T-helper 17 cell (primary cell): ENCODE results near the gene FTH1. TPM values are rescaled to one million over a fixed set of nuclear protein-coding genes. Genes with fewer than 3 reads are reported as not detected.
A peak's percentile ranks its signal among the peaks of the same experiment; 100 is the strongest.

Experiments used
- ATAC-seq: fragments of 150-1000 bp; cut with Tn5 transposase; 2 replicates; pipeline ENCODE4 v1.10.0; 2021; ENCODE audit warnings: mild to moderate bottlenecking, moderate library complexity
- DNase-seq, 3 donors: peaks; one replicate each; pipeline versions ENCODE4 v3.0.0 to v3.0.0-alpha.2; 2020 to 2021
- H3K9me3 ChIP-seq: one replicate; pipeline ENCODE4 v1.7.0; 2013; ENCODE audit warnings: low read length, mild to moderate bottlenecking; ENCODE audit not compliant: control insufficient read depth, poor library complexity, severe bottlenecking
- H3K27ac Mint-ChIP-seq: one replicate; pipeline ENCODE4 v1.8.0; 2022; ENCODE audit warnings: mild to moderate bottlenecking, moderate library complexity, mixed read lengths
- H3K27me3 Mint-ChIP-seq: one replicate; pipeline ENCODE4 v1.8.0; 2022; ENCODE audit warnings: mixed read lengths
- H3K36me3 Mint-ChIP-seq: one replicate; pipeline ENCODE4 v1.8.0; 2022; ENCODE audit warnings: low read depth, mixed read lengths
- H3K4me1 Mint-ChIP-seq: one replicate; pipeline ENCODE4 v1.8.0; 2022; ENCODE audit warnings: mild to moderate bottlenecking, mixed read lengths
- H3K4me3 Mint-ChIP-seq: one replicate; pipeline ENCODE4 v1.8.0; 2022; ENCODE audit warnings: mild to moderate bottlenecking, moderate library complexity, mixed read lengths
- total RNA-seq, 4 donors: library from RNA in 2 of 4; stranded (reverse) in 2 of 4; gene quantifications; one replicate each; pipeline ENCODE4 v1.2.3 and lab custom pipeline; 2022 to 2026

Gene FTH1
- total RNA-seq, 2 donors from 2014 or later: 1,744 to 2,260 TPM

DNA sequence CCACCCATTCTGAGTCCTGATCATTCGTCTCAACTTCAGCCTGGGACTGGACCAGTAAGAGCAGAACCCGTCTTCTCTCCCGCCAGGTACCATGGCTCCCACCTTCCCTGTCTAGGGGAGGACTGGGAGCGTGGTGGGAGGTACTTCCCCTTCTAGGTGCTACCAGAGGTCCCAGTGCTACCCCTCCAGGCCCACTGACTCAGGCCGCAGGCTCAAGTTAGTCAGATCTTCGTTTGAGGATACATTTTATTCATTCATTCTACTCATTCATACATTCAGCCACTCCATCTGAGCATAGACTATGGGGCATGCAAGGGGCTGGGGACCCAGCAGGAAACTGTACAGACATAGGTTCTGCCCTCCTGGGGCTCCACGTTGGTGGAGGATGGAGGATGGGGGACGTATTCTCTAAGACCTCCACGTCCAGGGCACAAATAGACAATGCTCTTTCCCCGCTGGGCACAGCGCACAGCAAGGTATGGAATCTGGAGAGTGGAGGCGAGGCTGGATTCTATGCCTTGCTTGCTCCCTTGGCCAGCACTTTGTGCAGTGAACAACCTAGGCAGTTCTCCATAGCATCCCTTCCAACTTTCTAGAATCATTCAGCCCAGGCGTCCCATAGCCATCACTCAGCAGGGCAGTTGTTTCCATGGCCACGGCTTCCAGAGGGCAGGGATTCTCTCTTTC lies 49.0 kb downstream of the FTH1 start:
- Mint-ChIP-seq H3K4me3 (peak overlapping the region; percentile 87), H3K4me1 (peaks cover 14% of the 10 kb centered on the region), H3K27me3 (peaks cover 66% of the 10 kb centered on the region), H3K27ac (no peak overlapping the region), H3K36me3 (peaks cover 7% of the 10 kb centered on the region)
- ATAC-seq: no peak
- no peaks in the 10 kb centered on the region for H3K9me3 ChIP-seq
- no peak for DNase-seq

DNA sequence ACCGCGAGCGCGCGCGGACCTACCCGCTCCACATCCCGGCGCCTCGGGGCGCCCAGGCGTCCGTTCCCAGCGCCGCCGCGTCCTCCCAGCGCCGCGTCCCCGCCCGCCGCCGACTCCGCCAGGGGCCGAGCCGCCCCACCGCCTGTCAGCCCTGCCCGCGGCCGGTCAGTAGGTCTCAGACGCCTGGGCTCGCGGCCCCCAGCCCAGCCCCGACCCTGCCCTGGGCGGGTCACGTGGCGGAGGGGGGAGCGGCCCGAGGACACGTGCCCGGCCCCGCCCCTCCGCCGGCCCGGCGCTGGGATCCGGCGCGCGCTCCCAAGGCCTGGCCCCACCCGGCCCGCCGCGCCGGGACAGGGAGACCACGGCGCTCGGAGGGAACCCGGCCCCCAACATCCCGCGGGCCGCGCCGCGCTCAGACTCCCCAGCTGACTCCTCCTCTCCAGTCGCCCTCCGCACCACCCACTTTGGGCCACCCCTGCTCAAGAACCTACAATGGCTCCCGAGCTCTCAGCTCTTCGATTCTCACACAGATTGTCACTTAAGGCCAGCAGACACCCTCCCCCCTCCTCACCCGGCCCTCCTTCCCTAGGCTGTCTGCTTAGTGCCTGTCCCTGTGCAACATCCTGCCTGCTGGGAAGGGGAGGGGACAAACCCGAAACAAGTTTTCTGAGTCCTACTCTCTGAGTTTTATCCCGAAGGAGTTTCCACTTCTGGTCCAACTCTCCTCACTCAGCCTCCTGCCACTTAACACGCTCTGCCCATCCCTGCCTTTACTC lies 49.9 kb downstream of the FTH1 start, which contains the start of gene RAB3IL1:
RAB3IL1 (minus strand) TSS at position 233 of the 776 bp plus-strand sequence; CDS start at position 34, 199 bp downstream.
- no peaks in the 10 kb centered on the region for H3K9me3 ChIP-seq
- H3K27me3 Mint-ChIP-seq: peaks cover 74% of the 10 kb centered on the region
- H3K4me3 Mint-ChIP-seq: peak within 1 kb of the TSS; percentile 87
- DNase-seq: no peak
- peaks cover 7% of the 10 kb centered on the region for H3K36me3 Mint-ChIP-seq
- peak within 1 kb of the TSS; percentile 34 for H3K27ac Mint-ChIP-seq
- peak; percentile 49 for ATAC-seq
- H3K4me1 Mint-ChIP-seq: peaks cover 16% of the 10 kb centered on the region

DNA sequence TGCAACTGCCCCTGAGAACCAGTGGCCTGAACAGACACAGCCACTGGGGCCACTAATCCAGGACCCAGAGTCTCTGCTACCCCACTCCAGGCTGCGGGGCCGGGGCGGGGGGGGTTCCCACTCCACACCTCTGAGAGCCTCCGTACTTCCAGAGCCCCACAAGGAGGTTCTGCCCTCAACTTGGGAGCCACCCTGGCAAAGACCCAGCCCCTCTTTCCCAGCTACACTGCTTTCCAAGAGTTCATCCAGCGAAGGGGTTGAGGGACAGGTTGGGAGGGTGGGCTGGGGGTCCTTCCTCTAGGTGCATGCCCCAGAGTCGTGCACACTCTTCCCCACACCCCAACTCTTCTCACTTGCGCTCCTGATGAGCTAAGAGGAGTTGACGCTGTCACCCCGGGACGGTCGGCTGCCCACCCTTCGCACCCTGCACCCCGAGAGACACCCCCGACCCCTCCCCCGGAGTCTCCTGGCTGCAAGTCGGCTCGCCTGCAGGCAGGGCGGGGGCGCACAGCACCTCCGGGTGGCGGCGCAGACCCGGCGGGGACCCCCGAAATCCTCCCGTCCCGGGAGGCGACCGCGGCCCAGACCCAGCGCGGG lies 50.6 kb downstream of the FTH1 start:
- H3K27me3 Mint-ChIP-seq: peaks cover 75% of the 10 kb centered on the region
- no peak overlapping the region for H3K27ac Mint-ChIP-seq
- peak overlapping the region; percentile 52 for H3K4me3 Mint-ChIP-seq
- H3K9me3 ChIP-seq: no peaks in the 10 kb centered on the region
- peaks cover 7% of the 10 kb centered on the region for H3K36me3 Mint-ChIP-seq
- peaks cover 17% of the 10 kb centered on the region for H3K4me1 Mint-ChIP-seq
- ATAC-seq (peak; percentile 13), DNase-seq (no peak)

DNA sequence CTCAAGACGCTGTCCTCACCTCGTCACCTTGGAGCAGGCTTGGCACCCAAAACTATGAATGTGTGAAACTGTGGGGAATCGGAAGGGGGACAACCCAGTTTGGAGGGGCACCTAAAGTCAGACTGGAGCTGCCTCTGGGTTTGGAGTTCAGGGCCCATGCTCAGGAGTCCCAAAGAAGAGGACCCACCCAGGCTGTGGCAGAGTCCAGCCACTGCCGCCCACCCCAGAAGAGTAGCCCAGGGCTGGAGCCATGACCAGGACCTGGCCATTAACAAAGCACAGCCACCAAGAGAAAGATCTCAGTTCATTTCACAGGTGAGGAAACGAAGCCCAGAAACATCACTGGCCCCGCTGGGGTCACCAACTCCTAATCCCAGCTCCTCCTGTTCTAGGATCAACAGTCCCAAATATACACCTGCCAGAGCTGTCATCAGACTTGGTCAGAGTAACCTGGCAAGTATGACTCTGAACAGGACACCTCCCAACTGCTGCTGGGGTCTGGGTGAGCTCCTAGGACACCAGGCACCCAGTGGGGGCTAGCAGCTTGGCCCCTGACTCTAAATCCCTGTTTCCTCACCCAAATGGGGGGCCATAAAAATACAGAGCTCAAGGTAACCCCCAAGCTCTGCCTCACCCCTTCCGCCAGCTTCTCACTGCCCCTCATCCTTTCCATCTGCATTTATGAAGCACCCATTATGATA lies 52.8 kb downstream of the FTH1 start:
- Mint-ChIP-seq H3K4me1 (peaks cover 15% of the 10 kb centered on the region), H3K4me3 (no peak overlapping the region), H3K36me3 (peaks cover 5% of the 10 kb centered on the region), H3K27me3 (peaks cover 64% of the 10 kb centered on the region), H3K27ac (no peak overlapping the region)
- DNase-seq (no peak), ATAC-seq (no peak)
- H3K9me3 ChIP-seq: no peaks in the 10 kb centered on the region

Other genes starting within 250 kb of the FTH1 start
- 1 to 10 TPM in 1 of 2 donors, under 1 TPM in 1; 0.47 to 1.5 TPM for gene MYRF, start 215.0 kb downstream of the FTH1 start, total RNA-seq
- gene TMEM258, start 175.0 kb downstream of the FTH1 start, total RNA-seq: 10 to 100 TPM; 68.4 to 77.6 TPM
- 10 to 100 TPM in 1 of 2 donors, 1 to 10 TPM in 1; 9.7 to 13.0 TPM for gene FEN1, start 174.7 kb downstream of the FTH1 start, total RNA-seq
- 1 to 10 TPM; 1.2 to 4.6 TPM for gene FADS1, start 150.6 kb downstream of the FTH1 start, total RNA-seq
- 10 to 100 TPM in 1 of 2 donors, 1 to 10 TPM in 1; 5.2 to 15.7 TPM for gene FADS2, start 139.3 kb downstream of the FTH1 start, total RNA-seq
- gene FADS3, start 76.1 kb downstream of the FTH1 start, total RNA-seq: 10 to 100 TPM in 1 of 2 donors, 1 to 10 TPM in 1; 8.5 to 14.5 TPM
- gene RAB3IL1, start 50.1 kb downstream of the FTH1 start, total RNA-seq: not detected
- under 1 TPM; 0.26 to 0.35 TPM for gene BEST1, start 17.3 kb downstream of the FTH1 start, total RNA-seq
- gene INCENP, start 156.4 kb upstream of the FTH1 start, total RNA-seq: 10 to 100 TPM; 15.9 to 22.3 TPM
- not detected for gene SCGB1D1, start 222.6 kb upstream of the FTH1 start, total RNA-seq
- not detected for gene SCGB2A1, start 241.0 kb upstream of the FTH1 start, total RNA-seq